ENCODE results near the gene CSNK1D. TPM values are rescaled to one million over a fixed set of nuclear protein-coding genes. Genes with fewer than 3 reads are reported as not detected.
A peak's percentile ranks its signal among the peaks of the same experiment; 100 is the strongest.
"Not testable (repeated sequence)": the region's sequence is repeated elsewhere in the genome, so short reads cannot be mapped to it uniquely, and the experiment has no call there.

CSNK1D gene
- total RNA-seq, 4 donors from 2014 or later = 24.6 to 102 (median 57.1) TPM

GRCh38 chr17:82267575-82268379 is 5.7 kb downstream of the CSNK1D start:
- 2 to 12% methylated on average over 4 to 6 of the region's 21 CpGs for WGBS, 2 donors
- Histone ChIP-seq H3K27me3 (no peaks in the 10 kb centered on the region), H3K9me3 (no peaks in the 10 kb centered on the region), H3K4me3 (peak overlapping the region in 2 of 4 donors; percentile 4 to 50), H3K27ac (peak overlapping the region; percentile 84 to 100 (median 92)), H3K4me1 (peaks cover 37 to 85% (median 54%) of the 10 kb centered on the region in 3 donors), H3K36me3 (peaks cover 26 to 80% (median 26%) of the 10 kb centered on the region in 3 donors)
- intact Hi-C loops (cut with DNase I) = no loop called here
- peak; percentile 20 for DNase-seq
- no peak for TF ChIP-seq POLR2A (IDR thresholded peaks at IDR 0.05)
- no peak for TF ChIP-seq CTCF (IDR thresholded peaks at IDR 0.05)

- Histone ChIP-seq H3K36me3 (peaks cover 26 to 86% (median 39%) of the 10 kb centered on the region in 3 donors), H3K4me1 (peaks cover 27 to 70% (median 43%) of the 10 kb centered on the region in 3 donors), H3K27ac (peak overlapping the region in 3 of 4 donors; percentile 89 to 100 (median 95)), H3K9me3 (no peaks in the 10 kb centered on the region), H3K27me3 (no peaks in the 10 kb centered on the region), H3K4me3 (no peak overlapping the region)
- TF ChIP-seq CTCF (IDR thresholded peaks at IDR 0.05) (no peak), POLR2A (IDR thresholded peaks at IDR 0.05) (no peak)
- 80 to 83% methylated on average over 8 to 9 of the region's 10 CpGs for WGBS, 2 donors
- intact Hi-C loops (cut with DNase I) = no loop called here
- DNase-seq = no peak
Observed at GRCh38 chr17:82266142-82266541, 7.4 kb downstream of the CSNK1D start.

- Histone ChIP-seq H3K4me1 (peaks cover 14 to 45% (median 21%) of the 10 kb centered on the region in 3 donors), H3K9me3 (no peaks in the 10 kb centered on the region), H3K36me3 (peaks cover 26 to 86% (median 49%) of the 10 kb centered on the region in 3 donors), H3K4me3 (no peak overlapping the region), H3K27me3 (no peaks in the 10 kb centered on the region), H3K27ac (peak overlapping the region in 1 of 4 donors; percentile 37)
- TF ChIP-seq POLR2A (IDR thresholded peaks at IDR 0.05) (no peak), CTCF (IDR thresholded peaks at IDR 0.05) (no peak)
- DNase-seq = no peak
- intact Hi-C loops (cut with DNase I) = no loop called here
- 74 to 82% methylated on average over 9 of the region's 9 CpGs for WGBS, 2 donors
Observed at GRCh38 chr17:82263641-82264040, 9.9 kb downstream of the CSNK1D start.

GRCh38 chr17:82262344-82262743 is 11.2 kb downstream of the CSNK1D start:
- TF ChIP-seq POLR2A (IDR thresholded peaks at IDR 0.05) (no peak), CTCF (IDR thresholded peaks at IDR 0.05) (no peak)
- intact Hi-C loops (cut with DNase I) = no loop called here
- Histone ChIP-seq H3K27me3 (no peaks in the 10 kb centered on the region), H3K9me3 (no peaks in the 10 kb centered on the region), H3K4me1 (peaks cover 4 to 32% (median 8%) of the 10 kb centered on the region in 3 donors), H3K4me3 (no peak overlapping the region), H3K36me3 (peaks cover 26 to 98% (median 49%) of the 10 kb centered on the region in 3 donors), H3K27ac (peak overlapping the region in 3 of 4 donors; percentile 7 to 39 (median 12))
- no peak for DNase-seq
- WGBS, 2 donors = 63% methylated on average over 3 of the region's 4 CpGs; no CpG with 5 or more reads in 1 of the 2 donors

- H3K27me3 ChIP-seq; DNase-seq; intact Hi-C loops (cut with DNase I); H3K4me3 ChIP-seq; H3K9me3 ChIP-seq; H3K27ac ChIP-seq: not testable (repeated sequence)
- Histone ChIP-seq H3K36me3 (peaks cover 23 to 99% (median 49%) of the 10 kb centered on the region in 3 donors), H3K4me1 (peaks cover 0 to 15% (median 0%) of the 10 kb centered on the region in 3 donors)
- WGBS, 2 donors = 85 to 86% methylated on average over 8 of the region's 8 CpGs
Observed at GRCh38 chr17:82259972-82260961, 13.2 kb downstream of the CSNK1D start.
